ENCODE data around the gene NFKBIZ.
A peak's percentile ranks its signal among the peaks of the same experiment; 100 is the strongest.

NFKBIZ gene

GRCh38 chr3:101898752-101899169, 49.4 kb downstream of the NFKBIZ start:
- Histone ChIP-seq H3K4me3 (ENCODE audit: low read length) (peak overlapping the region; percentile 51), H3K9ac (ENCODE audit: low read length) (peak overlapping the region; percentile 70), H3K4me1 (ENCODE audit: low read length) (peaks cover 63% of the 10 kb centered on the region), H3K27me3 (ENCODE audit: low read depth, low read length) (no peaks in the 10 kb centered on the region), H2AFZ (ENCODE audit: low read depth, low read length) (no peak overlapping the region), H3K79me2 (ENCODE audit: low read length) (no peaks in the 10 kb centered on the region), H4K20me1 (ENCODE audit: insufficient read depth, low read length) (no peaks in the 10 kb centered on the region), H3K4me2 (ENCODE audit: low read length) (peak overlapping the region; percentile 69), H3K27ac (ENCODE audit: low read length) (peak overlapping the region; percentile 93), H3K36me3 (replicated peaks; ENCODE audit: low read depth, low read length) (peaks cover 14% of the 10 kb centered on the region), H3K9me3 (ENCODE audit: insufficient read depth, low read length) (peaks cover 12% of the 10 kb centered on the region; the same call in 1 of the 2 replicates)
- no peak for TF ChIP-seq CTCF (IDR thresholded peaks at IDR 0.05; ENCODE audit: low read depth, low read length)
- TF ChIP-seq EZH2phosphoT487 (IDR thresholded peaks at IDR 0.05; ENCODE audit: low read depth) = no peak

GRCh38 chr3:101900316-101900715, 51.0 kb downstream of the NFKBIZ start:
- no peak overlapping the region for H3K4me3 ChIP-seq (ENCODE audit: low read length)
- H3K36me3 ChIP-seq (replicated peaks; ENCODE audit: low read depth, low read length) = peaks cover 14% of the 10 kb centered on the region
- no peaks in the 10 kb centered on the region for H3K27me3 ChIP-seq (ENCODE audit: low read depth, low read length)
- H3K27ac ChIP-seq (ENCODE audit: low read length) = peak overlapping the region; percentile 93
- peaks cover 66% of the 10 kb centered on the region for H3K4me1 ChIP-seq (ENCODE audit: low read length)
- TF ChIP-seq EZH2phosphoT487 (IDR thresholded peaks at IDR 0.05; ENCODE audit: low read depth) (no peak), CTCF (IDR thresholded peaks at IDR 0.05; ENCODE audit: low read depth, low read length) (no peak)
- no peaks in the 10 kb centered on the region for H3K79me2 ChIP-seq (ENCODE audit: low read length)
- no peaks in the 10 kb centered on the region for H4K20me1 ChIP-seq (ENCODE audit: insufficient read depth, low read length)
- H2AFZ ChIP-seq (ENCODE audit: low read depth, low read length) = no peak overlapping the region
- 0 out of 2 replicates have a peak overlapping the region, but pooled peaks have one; percentile 69 for H3K4me2 ChIP-seq (ENCODE audit: low read length)
- H3K9me3 ChIP-seq (ENCODE audit: insufficient read depth, low read length) = peaks cover 12% of the 10 kb centered on the region; the same call in 1 of the 2 replicates
- H3K9ac ChIP-seq (ENCODE audit: low read length) = no peak overlapping the region

- no peaks in the 10 kb centered on the region for H3K27me3 ChIP-seq (ENCODE audit: low read depth, low read length)
- H3K4me3 ChIP-seq (ENCODE audit: low read length) = no peak overlapping the region
- H3K9me3 ChIP-seq (ENCODE audit: insufficient read depth, low read length) = peaks cover 12% of the 10 kb centered on the region; the same call in 1 of the 2 replicates
- no peaks in the 10 kb centered on the region for H3K79me2 ChIP-seq (ENCODE audit: low read length)
- H3K36me3 ChIP-seq (replicated peaks; ENCODE audit: low read depth, low read length) = peaks cover 14% of the 10 kb centered on the region
- peak overlapping the region; percentile 93; the same call in 1 of the 2 replicates for H3K27ac ChIP-seq (ENCODE audit: low read length)
- TF ChIP-seq CTCF (IDR thresholded peaks at IDR 0.05; ENCODE audit: low read depth, low read length) = no peak
- TF ChIP-seq EZH2phosphoT487 (IDR thresholded peaks at IDR 0.05; ENCODE audit: low read depth) = no peak
- no peak overlapping the region for H2AFZ ChIP-seq (ENCODE audit: low read depth, low read length)
- H3K4me1 ChIP-seq (ENCODE audit: low read length) = peaks cover 66% of the 10 kb centered on the region
- no peak overlapping the region for H3K9ac ChIP-seq (ENCODE audit: low read length)
- no peak overlapping the region for H3K4me2 ChIP-seq (ENCODE audit: low read length)
- no peaks in the 10 kb centered on the region for H4K20me1 ChIP-seq (ENCODE audit: insufficient read depth, low read length)
Observed at GRCh38 chr3:101900736-101901135, 51.4 kb downstream of the NFKBIZ start.

GRCh38 chr3:101902041-101902440, 52.7 kb downstream of the NFKBIZ start:
- peak overlapping the region; percentile 61 for H3K27ac ChIP-seq (ENCODE audit: low read length)
- peak overlapping the region; percentile 53 for H3K4me2 ChIP-seq (ENCODE audit: low read length)
- H3K27me3 ChIP-seq (ENCODE audit: low read depth, low read length) = no peaks in the 10 kb centered on the region
- H3K4me1 ChIP-seq (ENCODE audit: low read length) = peaks cover 66% of the 10 kb centered on the region
- H4K20me1 ChIP-seq (ENCODE audit: insufficient read depth, low read length) = no peaks in the 10 kb centered on the region
- H3K4me3 ChIP-seq (ENCODE audit: low read length) = peak overlapping the region; percentile 2; the same call in 1 of the 2 replicates
- no peak for TF ChIP-seq CTCF (IDR thresholded peaks at IDR 0.05; ENCODE audit: low read depth, low read length)
- no peak for TF ChIP-seq EZH2phosphoT487 (IDR thresholded peaks at IDR 0.05; ENCODE audit: low read depth)
- H3K9me3 ChIP-seq (ENCODE audit: insufficient read depth, low read length) = peaks cover 6% of the 10 kb centered on the region; the same call in 1 of the 2 replicates
- H3K36me3 ChIP-seq (replicated peaks; ENCODE audit: low read depth, low read length) = peaks cover 6% of the 10 kb centered on the region
- no peaks in the 10 kb centered on the region for H3K79me2 ChIP-seq (ENCODE audit: low read length)
- peak overlapping the region; percentile 50 for H3K9ac ChIP-seq (ENCODE audit: low read length)
- H2AFZ ChIP-seq (ENCODE audit: low read depth, low read length) = peak overlapping the region; percentile 69
